H1 (cell line): Measurements from ENCODE around the gene MOB4. TPM values are rescaled to one million over a fixed set of nuclear protein-coding genes. Genes with fewer than 3 reads are reported as not detected.

Experiments used
- CTCF ChIA-PET: fragments of 300-600 bp; sonication (Branson Sonifier 250); formaldehyde crosslinking; loops from one replicate; lab custom pipeline; 2021; ENCODE audit not compliant: partially characterized antibody; lab: Charles Lee
- POLR2A ChIA-PET: fragments of 300-600 bp; sonication (Branson Sonifier 250); formaldehyde crosslinking; loops from one replicate; lab custom pipeline; 2021; ENCODE audit warnings: inconsistent platforms; ENCODE audit not compliant: partially characterized antibody; lab: Charles Lee
- DNase-seq, 2 experiments: peaks; one replicate each; pipeline versions ENCODE4 v3.0.0 to v3.0.0-alpha.2; 2010 to 2022; ENCODE audit warnings: low spot score in 2 of 2, low read depth in 1 of 2, mixed read lengths in 1 of 2
- FAIRE-seq: peaks from 2 replicates; lab custom pipeline; 2011; peaks lifted over from hg19 to GRCh38; lab: Jason Lieb, UNC
- H2AFZ ChIP-seq: 2 replicates; pipeline ENCODE4 v1.8.1; 2012; ENCODE audit warnings: low read length, inconsistent platforms
- H2AK5ac ChIP-seq: 2 replicates; pipeline ENCODE4 v1.6.1; 2013; ENCODE audit warnings: low read depth, low read length
- H2BK120ac ChIP-seq: replicated peaks from 2 replicates; pipeline ENCODE3; 2013; ENCODE audit warnings: low read depth, low read length, inconsistent platforms
- H2BK12ac ChIP-seq: 2 replicates; pipeline ENCODE4 v1.6.1; 2013; ENCODE audit warnings: low read depth, low read length
- H2BK15ac ChIP-seq: 2 replicates; pipeline ENCODE4 v1.6.1; 2013; ENCODE audit warnings: low read length
- H2BK20ac ChIP-seq: 2 replicates; pipeline ENCODE4 v1.6.1; 2013; ENCODE audit warnings: low read length
- H2BK5ac ChIP-seq: 2 replicates; pipeline ENCODE4 v1.6.1; 2013; ENCODE audit warnings: low read depth, low read length
- H3K14ac ChIP-seq: 2 replicates; pipeline ENCODE4 v1.6.1; 2013; ENCODE audit warnings: inconsistent platforms; ENCODE audit not compliant: insufficient read length
- H3K18ac ChIP-seq: 2 replicates; pipeline ENCODE4 v1.6.1; 2013; ENCODE audit warnings: low read length; ENCODE audit errors: extremely low read depth
- H3K23ac ChIP-seq: 2 replicates; pipeline ENCODE4 v1.6.1; 2013; ENCODE audit warnings: inconsistent platforms; ENCODE audit not compliant: insufficient read length
- H3K23me2 ChIP-seq: 2 replicates; pipeline ENCODE4 v1.6.1; 2013; ENCODE audit warnings: low read depth, low read length
- H3K27ac ChIP-seq: 2 replicates; pipeline ENCODE4 v1.6.1; 2011; ENCODE audit warnings: low read depth, low read length, inconsistent platforms
- H3K27me3 ChIP-seq, 4 experiments: replicated peaks in 1 of 4; 1 replicate in 1 of 4; 2 replicates in 3 of 4; pipeline versions ENCODE4 v1.6.1 to v1.8.1; 2011 to 2013; ENCODE audit warnings: low read length in 3 of 4, mild to moderate bottlenecking in 3 of 4, inconsistent platforms in 2 of 4, mixed read lengths in 2 of 4, moderate library complexity in 1 of 4; ENCODE audit not compliant: control insufficient read depth in 3 of 4, insufficient read depth in 3 of 4; ENCODE audit errors: extremely low read depth in 1 of 4
- H3K36me3 ChIP-seq, 4 experiments: 2 replicates each; pipeline versions ENCODE4 v1.6.1 to v1.8.1; 2011 to 2013; ENCODE audit warnings: mild to moderate bottlenecking in 4 of 4, low read length in 3 of 4, moderate library complexity in 2 of 4, control low read depth in 1 of 4, inconsistent platforms in 1 of 4; ENCODE audit not compliant: insufficient read depth in 4 of 4, control insufficient read depth in 2 of 4
- H3K4ac ChIP-seq: replicated peaks from 2 replicates; pipeline ENCODE3; 2013; ENCODE audit warnings: low read length, low read depth, mixed read lengths, inconsistent platforms; ENCODE audit not compliant: insufficient read length
- H3K4me1 ChIP-seq, 4 experiments: replicated peaks in 1 of 4; 1 replicate in 1 of 4; 2 replicates in 3 of 4; pipeline versions ENCODE4 v1.6.1 to v1.8.1; 2011 to 2013; ENCODE audit warnings: low read length in 3 of 4, inconsistent platforms in 2 of 4, mixed read lengths in 1 of 4; ENCODE audit not compliant: insufficient read depth in 4 of 4, control insufficient read depth in 3 of 4
- H3K4me2 ChIP-seq, 2 experiments: 2 replicates each; pipeline versions ENCODE4 v1.6.1 to v1.8.1; 2011 to 2013; ENCODE audit warnings: low read depth in 2 of 2, low read length in 2 of 2, control low read depth in 1 of 2, inconsistent platforms in 1 of 2, mild to moderate bottlenecking in 1 of 2; ENCODE audit not compliant: insufficient read depth in 1 of 2
- H3K4me3 ChIP-seq, 4 experiments: fragments of 200-600, 300-600 bp in 1 of 4; sonication (generic), shearing (Covaris generic), sonication (Bioruptor Twin) in 1 of 4; 2 replicates each; pipeline versions ENCODE4 v1.5.1 to v1.8.1; 2011 to 2016; ENCODE audit warnings: low read length in 4 of 4, low read depth in 3 of 4, control low read depth in 2 of 4, inconsistent platforms in 2 of 4, mild to moderate bottlenecking in 2 of 4, mixed read lengths in 1 of 4, moderate library complexity in 1 of 4; ENCODE audit not compliant: insufficient read depth in 2 of 4; ENCODE audit errors: extremely low read depth in 1 of 4
- H3K56ac ChIP-seq: replicated peaks from 2 replicates; pipeline ENCODE3; 2013; ENCODE audit warnings: low read depth, mild to moderate bottlenecking, mixed read lengths, low read length, inconsistent platforms; ENCODE audit not compliant: insufficient read length
- H3K79me1 ChIP-seq: 2 replicates; pipeline ENCODE4 v1.6.1; 2013; ENCODE audit warnings: low read depth, low read length, control low read depth
- H3K79me2 ChIP-seq, 2 experiments: 2 replicates each; pipeline versions ENCODE4 v1.6.1 to v1.8.1; 2012 to 2013; ENCODE audit warnings: low read length in 2 of 2, mild to moderate bottlenecking in 2 of 2, inconsistent platforms in 1 of 2; ENCODE audit not compliant: insufficient read depth in 2 of 2, control insufficient read depth in 1 of 2
- H3K9ac ChIP-seq, 4 experiments: replicated peaks in 1 of 4; 1 replicate in 1 of 4; 2 replicates in 3 of 4; pipeline versions ENCODE4 v1.6.1 to v1.8.1; 2011 to 2013; ENCODE audit warnings: low read depth in 3 of 4, low read length in 3 of 4, control low read depth in 2 of 4, mild to moderate bottlenecking in 2 of 4, moderate library complexity in 2 of 4, inconsistent platforms in 1 of 4; ENCODE audit errors: extremely low read depth in 1 of 4
- H3K9me3 ChIP-seq, 2 experiments: 2 replicates each; pipeline versions ENCODE4 v1.6.1 to v1.8.1; 2012 to 2013; ENCODE audit warnings: mild to moderate bottlenecking in 2 of 2, moderate library complexity in 2 of 2, control low read depth in 1 of 2, inconsistent platforms in 1 of 2, low read depth in 1 of 2, low read length in 1 of 2, mixed read lengths in 1 of 2; ENCODE audit not compliant: insufficient read depth in 2 of 2
- H4K20me1 ChIP-seq, 2 experiments: replicated peaks in 1 of 2; 2 replicates each; pipeline versions ENCODE3 to v1.8.1; 2011 to 2013; ENCODE audit warnings: inconsistent platforms in 2 of 2, low read length in 2 of 2, mild to moderate bottlenecking in 1 of 2; ENCODE audit not compliant: insufficient read depth in 2 of 2, control insufficient read depth in 1 of 2
- H4K5ac ChIP-seq: 2 replicates; pipeline ENCODE4 v1.6.1; 2013; ENCODE audit warnings: low read length, low read depth, mixed read lengths, inconsistent platforms; ENCODE audit not compliant: insufficient read length
- H4K8ac ChIP-seq: 2 replicates; pipeline ENCODE4 v1.8.0; 2013; ENCODE audit warnings: mild to moderate bottlenecking, moderate library complexity, low read length, inconsistent platforms; ENCODE audit not compliant: insufficient read depth; ENCODE audit errors: extremely low read depth
- H4K91ac ChIP-seq: replicated peaks from 2 replicates; pipeline ENCODE3; 2013; ENCODE audit warnings: low read length, mixed read lengths, inconsistent platforms; ENCODE audit not compliant: insufficient read length
- CTBP2 ChIP-seq: IDR thresholded peaks from 2 replicates; pipeline ENCODE4 v1.7.0; 2011; ENCODE audit warnings: borderline replicate concordance, mild to moderate bottlenecking, moderate library complexity, mixed read lengths, low read length; ENCODE audit not compliant: insufficient read depth, insufficient read length
- CTCF ChIP-seq, 3 experiments: IDR thresholded peaks; 1 replicate in 2 of 3; 2 replicates in 1 of 3; pipeline versions ENCODE4 v1.5.1 to v1.6.1; 2011; ENCODE audit warnings: low read length in 3 of 3, mild to moderate bottlenecking in 3 of 3, inconsistent platforms in 2 of 3, low read depth in 1 of 3, moderate library complexity in 1 of 3; ENCODE audit not compliant: insufficient read depth in 1 of 3; ENCODE audit errors: control extremely low read depth in 1 of 3
- E2F6 ChIP-seq: IDR thresholded peaks from 2 replicates; pipeline ENCODE4 v1.6.1; 2012; ENCODE audit warnings: inconsistent platforms
- JUND ChIP-seq: IDR thresholded peaks from 2 replicates; pipeline ENCODE4 v1.6.1; 2011; ENCODE audit warnings: mild to moderate bottlenecking, improper control_type of control experiment, low read length
- MAFK ChIP-seq: IDR thresholded peaks from 2 replicates; pipeline ENCODE4 v1.6.1; 2012; ENCODE audit warnings: low read depth, mild to moderate bottlenecking, improper control_type of control experiment, low read length
- POLR2AphosphoS5 ChIP-seq: IDR thresholded peaks from 2 replicates; pipeline ENCODE4 v1.6.1; 2011; ENCODE audit warnings: low read depth, low read length
- POU5F1 ChIP-seq: IDR thresholded peaks from 2 replicates; pipeline ENCODE4 v1.6.1; 2011; ENCODE audit warnings: low read depth, mild to moderate bottlenecking, low read length, moderate library complexity
- TAF1 ChIP-seq: IDR thresholded peaks from 2 replicates; pipeline ENCODE4 v1.6.1; 2011; ENCODE audit warnings: mild to moderate bottlenecking, low read depth, low read length
- TAF7 ChIP-seq: optimal IDR thresholded peaks from 2 replicates; pipeline ENCODE3; 2011; ENCODE audit warnings: low read depth, mild to moderate bottlenecking, inconsistent platforms, low read length, moderate library complexity, borderline replicate concordance
- polyA plus RNA-seq, 7 experiments: library from polyadenylated mRNA; depleted of rRNA in 3 of 7; stranded (reverse) in 5 of 7; unstranded in 2 of 7; fragments of >200 nt in 5 of 7; fragments of 200-250 nt in 2 of 7; gene quantifications; 1 replicate in 5 of 7; 2 replicates in 1 of 7; 4 replicates in 1 of 7; pipeline versions ENCODE4 v1.2.1 to v1.2.3, GENCODE V29; 2011 to 2013; ENCODE audit warnings: missing spikeins in 2 of 7, mixed read lengths in 2 of 7
- total RNA-seq: library from RNA; stranded (reverse); fragmentation: NEBNext Ultra II Directional; extraction: Animal tissue kit (Norgen Biotek cat#: 25700); gene quantifications from 2 replicates; pipeline ENCODE4 v1.2.1, GENCODE V29; 2021

MOB4 gene
- total and polyA plus RNA-seq, 2 of the 8 experiments (the other 6 are each of a cell fraction or from before 2014, with no cell fraction given) = 51.5 to 54.2 TPM

- Histone ChIP-seq H3K79me2 (peaks cover 44 to 78% of the 10 kb centered on the region in 2 experiments), H4K20me1 (peaks cover 11 to 17% of the 10 kb centered on the region in 2 experiments), H3K36me3 (peaks cover 26 to 76% (median 60%) of the 10 kb centered on the region in 4 experiments), H2BK12ac (no peak overlapping the region), H3K79me1 (peaks cover 2% of the 10 kb centered on the region; the same call in 1 of the 2 replicates), H3K14ac (no peak overlapping the region), H3K4ac (no peak overlapping the region), H2BK5ac (no peak overlapping the region), H4K5ac (no peak overlapping the region), H3K27me3 (no peaks in the 10 kb centered on the region), H4K8ac (no peak overlapping the region), H2BK15ac (no peak overlapping the region), H3K27ac (no peak overlapping the region), H2AK5ac (no peak overlapping the region), H3K4me2 (peak overlapping the region; percentile 61 to 66), H3K4me1 (peaks cover 0 to 5% (median 3%) of the 10 kb centered on the region in 4 experiments; a peak in 2 of 7 replicates), H3K9me3 (no peaks in the 10 kb centered on the region), H3K56ac (no peak overlapping the region), H3K23me2 (peaks cover 4% of the 10 kb centered on the region; the same call in 1 of the 2 replicates), H2BK120ac (no peak overlapping the region), H3K9ac (0 out of 7 replicates have a peak overlapping the region, but pooled peaks of 1 of the 4 experiments have one; percentile 28), H4K91ac (no peak overlapping the region), H3K4me3 (peak overlapping the region in 3 of 4 experiments; percentile 17 to 86 (median 26); a peak in 5 of 8 replicates), H2AFZ (no peak overlapping the region), H3K18ac (no peak overlapping the region), H3K23ac (no peak overlapping the region), H2BK20ac (no peak overlapping the region)
- DNase-seq (no peak), FAIRE-seq (no peak)
- ChIA-PET CTCF (interaction anchor here (0.6 to 0.9 kb wide), 2 partner anchors 47 to 283 kb away, joined by 3 to 4 read pairs; no protein-coding TSS in a partner anchor), POLR2A (interaction anchor here (0.7 to 15.2 kb wide), 12 partner anchors 8 to 132 kb away, joined by 3 to 270 read pairs (median 4); no protein-coding TSS in a partner anchor)
- TF ChIP-seq MAFK (no peak), JUND (no peak), CTCF (IDR thresholded peaks at IDR 0.05; ENCODE audit: control extremely low read depth in 1 of 3, insufficient read depth in 1 of 3, low read depth in 1 of 3, low read length in 3 of 3) (no peak), TAF7 (no peak), POLR2AphosphoS5 (no peak), CTBP2 (no peak), TAF1 (no peak), POU5F1 (no peak), E2F6 (no peak)
Observed at GRCh38 chr2:197496695-197497094, 19.2 kb upstream of the MOB4 start.
